Endothelial cell of umbilical vein (primary cell): ENCODE data around the gene RGS7. TPM values are rescaled to one million over a fixed set of nuclear protein-coding genes. Genes with fewer than 3 reads are reported as not detected.

ENCODE experiments used
- BruUV-seq: library from RNA; stranded (reverse); fragments of 400-500 nt; replicated peaks from 2 replicates; lab custom pipeline; 2021; lab: Mats Ljungman, UMichigan
- CTCF ChIA-PET: fragments of 300-600, 350-600 bp; sonication (Branson Sonifier 250); formaldehyde crosslinking; loops from one replicate; lab custom pipeline; 2021; ENCODE audit warnings: antibody characterized with exemption, inconsistent platforms; lab: Charles Lee
- POLR2A ChIA-PET: fragments of 300-600, 350-600 bp; sonication (Branson Sonifier 250); formaldehyde crosslinking; loops from one replicate; lab custom pipeline; 2021; ENCODE audit warnings: antibody characterized with exemption, inconsistent platforms; lab: Charles Lee
- DNase-seq: peaks from one replicate; pipeline ENCODE4 v3.0.0-alpha.2; 2011; ENCODE audit warnings: low read depth, low spot score
- FAIRE-seq: peaks from 2 replicates; lab custom pipeline; 2011; peaks lifted over from hg19 to GRCh38; lab: Jason Lieb, UNC
- H2AFZ ChIP-seq: 2 replicates; pipeline ENCODE4 v1.6.0; 2012; ENCODE audit warnings: low read depth, low read length, control low read depth, inconsistent platforms
- H3K27ac ChIP-seq: 2 replicates; pipeline ENCODE4 v1.5.1; 2011; ENCODE audit warnings: low read depth, mild to moderate bottlenecking, control low read depth, low read length, moderate library complexity; ENCODE audit not compliant: insufficient read depth
- H3K27me3 ChIP-seq, 2 experiments: 2 replicates each; pipeline versions ENCODE4 v1.6.0 to v1.6.1; 2011; ENCODE audit warnings: low read length in 2 of 2, mixed read lengths in 1 of 2; ENCODE audit not compliant: control insufficient read depth in 2 of 2, insufficient read depth in 2 of 2
- H3K36me3 ChIP-seq, 2 experiments: 2 replicates in 1 of 2; 3 replicates in 1 of 2; pipeline ENCODE4 v1.5.1; 2011; ENCODE audit warnings: low read length in 2 of 2, mild to moderate bottlenecking in 1 of 2, moderate library complexity in 1 of 2; ENCODE audit not compliant: control insufficient read depth in 2 of 2, insufficient read depth in 2 of 2; ENCODE audit errors: extremely low read depth in 1 of 2
- H3K4me1 ChIP-seq: 3 replicates; pipeline ENCODE4 v1.5.1; 2011; ENCODE audit warnings: mild to moderate bottlenecking, low read length; ENCODE audit not compliant: control insufficient read depth, insufficient read depth; ENCODE audit errors: extremely low read depth
- H3K4me2 ChIP-seq: 2 replicates; pipeline ENCODE4 v1.6.1; 2011; ENCODE audit warnings: low read length, control low read depth, mixed read lengths; ENCODE audit not compliant: insufficient read depth
- H3K4me3 ChIP-seq, 3 experiments: fragments of 200-600 bp in 1 of 3; sonication (generic), shearing (Covaris generic) in 1 of 3; replicated peaks in 1 of 3; 2 replicates each; pipeline ENCODE4 v1.5.1; 2011 to 2016; ENCODE audit warnings: control low read depth in 3 of 3, low read length in 3 of 3, mild to moderate bottlenecking in 2 of 3, inconsistent platforms in 1 of 3, low read depth in 1 of 3, moderate library complexity in 1 of 3; ENCODE audit not compliant: insufficient read depth in 1 of 3
- H3K79me2 ChIP-seq: 2 replicates; pipeline ENCODE4 v1.6.0; 2012; ENCODE audit warnings: low read length, inconsistent platforms; ENCODE audit not compliant: control insufficient read depth, insufficient read depth
- H3K9ac ChIP-seq: replicated peaks from 2 replicates; pipeline ENCODE3; 2011; ENCODE audit warnings: low read length, control low read depth; ENCODE audit not compliant: insufficient read depth; ENCODE audit errors: extremely low read depth
- H3K9me1 ChIP-seq: replicated peaks from 3 replicates; pipeline ENCODE4 v1.6.0; 2011; ENCODE audit warnings: mild to moderate bottlenecking, low read length; ENCODE audit not compliant: control insufficient read depth, insufficient read depth; ENCODE audit errors: extremely low read depth
- H3K9me3 ChIP-seq: replicated peaks from 2 replicates; pipeline ENCODE4 v1.5.1; 2012; ENCODE audit warnings: low read length, inconsistent platforms; ENCODE audit not compliant: control insufficient read depth, insufficient read depth
- H4K20me1 ChIP-seq: replicated peaks from 2 replicates; pipeline ENCODE3; 2011; ENCODE audit warnings: mild to moderate bottlenecking, low read length; ENCODE audit not compliant: control insufficient read depth, insufficient read depth; ENCODE audit errors: extremely low read depth
- CTCF ChIP-seq, 2 donors: IDR thresholded peaks; 1 replicate in 1 of 2; 2 replicates in 1 of 2; pipeline ENCODE4 v1.5.1; 2011; ENCODE audit warnings: low read length in 2 of 2, mild to moderate bottlenecking in 2 of 2, moderate library complexity in 2 of 2, control low read depth in 1 of 2, inconsistent platforms in 1 of 2, low read depth in 1 of 2; ENCODE audit not compliant: insufficient read depth in 1 of 2; ENCODE audit errors: extremely low read depth in 1 of 2
- EZH2 ChIP-seq: IDR thresholded peaks from 2 replicates; pipeline ENCODE4 v1.6.1; 2012; ENCODE audit warnings: borderline replicate concordance, low read depth, mild to moderate bottlenecking, moderate library complexity, low read length, inconsistent platforms; ENCODE audit not compliant: severe bottlenecking
- FOS ChIP-seq: IDR thresholded peaks from 2 replicates; pipeline ENCODE4 v1.6.1; 2011; ENCODE audit warnings: mild to moderate bottlenecking, low read length, moderate library complexity, borderline replicate concordance; ENCODE audit not compliant: insufficient read depth
- GATA2 ChIP-seq: IDR thresholded peaks from 2 replicates; pipeline ENCODE4 v1.7.0; 2011; ENCODE audit warnings: low read depth, mild to moderate bottlenecking, moderate library complexity, mixed read lengths, low read length; ENCODE audit not compliant: insufficient read length, insufficient read depth
- JUN ChIP-seq: IDR thresholded peaks from 2 replicates; pipeline ENCODE4 v1.6.1; 2011; ENCODE audit warnings: borderline replicate concordance, low read depth; ENCODE audit not compliant: insufficient read length, insufficient read depth
- MAX ChIP-seq: IDR thresholded peaks from 2 replicates; pipeline ENCODE4 v1.6.1; 2011; ENCODE audit not compliant: insufficient read depth, insufficient read length
- MYC ChIP-seq: IDR thresholded peaks from one replicate; pipeline ENCODE4 v1.6.1; 2011; ENCODE audit warnings: mild to moderate bottlenecking, low read depth, low read length
- POLR2A ChIP-seq: IDR thresholded peaks from 2 replicates; pipeline ENCODE4 v1.6.1; 2012; ENCODE audit warnings: low read depth, mild to moderate bottlenecking, control low read depth, low read length
- POLR2AphosphoS5 ChIP-seq: IDR thresholded peaks from 2 replicates; pipeline ENCODE4 v1.6.1; 2012; ENCODE audit warnings: low read depth, mild to moderate bottlenecking, control low read depth, low read length, moderate library complexity; ENCODE audit not compliant: insufficient read depth
- dilution Hi-C: fragments of 300-500 bp; cut with MboI; formaldehyde crosslinking; loops from one replicate; pipeline ENCODE4 v1.15.0; 2019; ENCODE audit warnings: low sequenced_read_pairs; ENCODE audit not compliant: extremely low pct_ligation_motif_present
- intact Hi-C: fragments of 100-400 bp; cut with micrococcal nuclease; formaldehyde crosslinking; loops from one replicate; pipeline ENCODE4 v1.10.0; 2022
- polyA plus RNA-seq, 4 experiments: library from polyadenylated mRNA; depleted of rRNA in 3 of 4; stranded (reverse) in 3 of 4; unstranded in 1 of 4; fragments of >200 nt; gene quantifications; 2 replicates each; pipeline versions ENCODE4 v1.2.1 to v1.2.3, GENCODE V29; 2011 to 2012; ENCODE audit warnings: missing spikeins in 1 of 4
- total RNA-seq: library from RNA; stranded (reverse); gene quantifications from 2 replicates; pipeline ENCODE4 v1.2.3, GENCODE V29; 2021

Gene RGS7
- total and polyA plus RNA-seq, 2 donors (not counting 3 experiments of a cell fraction or from before 2014, with no cell fraction given), result 0.43 to 0.44 TPM

DNA sequence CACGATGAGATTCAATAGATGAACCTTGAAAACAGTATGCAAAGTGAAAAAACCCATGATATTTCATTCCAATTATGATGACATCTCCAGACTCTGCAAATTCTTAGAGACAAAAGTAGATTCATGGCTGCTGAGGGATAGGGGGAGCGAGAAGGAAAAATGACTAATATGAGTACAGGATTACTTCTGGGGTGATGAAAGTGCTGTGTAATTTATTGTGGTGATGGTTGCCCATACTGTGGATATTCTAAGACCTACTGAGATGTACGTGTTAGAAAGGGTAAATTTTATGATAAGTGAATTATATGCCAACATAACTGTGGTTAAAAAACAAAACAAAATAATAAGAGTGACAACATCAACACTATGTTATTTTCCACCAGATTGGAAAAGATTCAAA lies 18.9 kb upstream of the RGS7 start:
- H3K9me3 ChIP-seq, result no peaks in the 10 kb centered on the region
- no TSS peak for BruUV-seq
- H3K27ac ChIP-seq, result no peak overlapping the region
- H3K4me2 ChIP-seq, result no peak overlapping the region
- ChIA-PET POLR2A (no interaction called here), CTCF (no interaction called here)
- H3K4me1 ChIP-seq, result no peaks in the 10 kb centered on the region
- dilution Hi-C loops, result no loop called here
- H3K9ac ChIP-seq, result no peak overlapping the region
- no peaks in the 10 kb centered on the region for H3K79me2 ChIP-seq
- DNase-seq (no peak), FAIRE-seq (no peak)
- H3K4me3 ChIP-seq, result no peak overlapping the region
- intact Hi-C loops, result no loop called here
- H3K9me1 ChIP-seq, result no peaks in the 10 kb centered on the region
- no peak overlapping the region for H2AFZ ChIP-seq
- no peaks in the 10 kb centered on the region for H4K20me1 ChIP-seq
- TF ChIP-seq GATA2 (no peak), JUN (no peak), CTCF (IDR thresholded peaks at IDR 0.05; ENCODE audit: extremely low read depth in 1 of 2, insufficient read depth in 1 of 2, low read depth in 1 of 2, low read length in 2 of 2) (no peak), FOS (no peak), POLR2A (no peak), MYC (no peak), EZH2 (no peak), POLR2AphosphoS5 (no peak), MAX (no peak)
- no peaks in the 10 kb centered on the region for H3K27me3 ChIP-seq
- no peaks in the 10 kb centered on the region for H3K36me3 ChIP-seq
